ACC112 (cell line): ENCODE measurements around the gene PTPRN2.

Experiments
- H2AFZ ChIP-seq: fragments of 200-600 bp; sonication (generic); one replicate; pipeline ENCODE4 v1.6.0; 2017; ENCODE audit warnings: antibody characterized with exemption, low read length; ENCODE audit not compliant: unreplicated experiment
- H3K27ac ChIP-seq: fragments of 200-600 bp; sonication (generic); 2 replicates; pipeline ENCODE4 v1.5.1; 2014; ENCODE audit warnings: low read depth, mild to moderate bottlenecking, antibody characterized with exemption, low read length, moderate library complexity
- H3K27me3 ChIP-seq: fragments of 200-600 bp; sonication (generic); 2 replicates; pipeline ENCODE4 v1.6.1; 2014; ENCODE audit warnings: mild to moderate bottlenecking, antibody characterized with exemption, low read length, moderate library complexity, mixed read lengths; ENCODE audit not compliant: insufficient read depth
- H3K36me3 ChIP-seq: fragments of 200-600 bp; sonication (generic); 2 replicates; pipeline ENCODE4 v1.6.1; 2016; ENCODE audit warnings: mild to moderate bottlenecking, antibody characterized with exemption, low read length, moderate library complexity, mixed read lengths; ENCODE audit not compliant: insufficient read depth
- H3K4me1 ChIP-seq: fragments of 200-600 bp; sonication (generic); one replicate; pipeline ENCODE4 v1.6.1; 2016; ENCODE audit warnings: low read length, mixed read lengths; ENCODE audit not compliant: insufficient read depth, unreplicated experiment, control insufficient read depth
- H3K4me3 ChIP-seq: fragments of 200-600 bp; sonication (generic); 2 replicates; pipeline ENCODE4 v1.5.1; 2014; ENCODE audit warnings: mild to moderate bottlenecking, low read depth, low read length
- H3K79me2 ChIP-seq: fragments of 200-600 bp; sonication (generic); one replicate; pipeline ENCODE4 v1.6.0; 2016; ENCODE audit warnings: low read length; ENCODE audit not compliant: control insufficient read depth, unreplicated experiment, insufficient read depth

Gene PTPRN2

DNA sequence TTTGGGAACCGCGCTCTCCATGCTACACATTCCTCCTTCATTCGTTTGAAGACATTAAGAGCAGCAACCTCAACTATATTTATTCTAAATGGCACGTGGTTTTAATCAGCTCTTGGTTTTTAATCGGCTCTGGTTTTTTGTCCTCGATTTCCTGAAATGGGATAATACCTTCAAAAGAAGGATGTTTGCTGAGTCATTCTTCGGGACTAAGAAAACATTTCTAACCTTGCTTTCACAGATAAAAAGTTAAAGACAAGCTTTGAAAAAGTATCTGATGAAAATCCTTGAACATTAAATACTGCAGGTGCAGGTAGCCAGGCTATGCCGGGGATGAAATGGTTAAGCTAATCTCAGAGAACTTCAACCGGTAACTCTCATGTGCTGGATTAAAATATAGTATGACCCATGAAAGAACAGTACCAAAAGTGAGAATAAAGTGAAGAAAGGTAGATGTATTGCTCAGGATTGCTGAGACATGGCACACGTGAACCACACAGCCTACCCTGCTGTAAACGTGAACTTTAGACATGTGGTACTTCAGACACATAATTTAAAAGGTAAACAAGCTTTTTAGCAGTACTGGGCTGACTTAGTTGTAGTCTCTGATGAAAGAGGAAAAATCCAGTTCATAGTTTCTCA lies 89.1 kb downstream of the PTPRN2 start:
- H2AFZ ChIP-seq, result no peak overlapping the region
- no peaks in the 10 kb centered on the region for H3K79me2 ChIP-seq
- H3K4me3 ChIP-seq, result no peak overlapping the region
- H3K27me3 ChIP-seq, result peaks cover 16% of the 10 kb centered on the region; the same call in 1 of the 2 replicates
- H3K36me3 ChIP-seq, result no peaks in the 10 kb centered on the region
- H3K27ac ChIP-seq, result no peak overlapping the region
- H3K4me1 ChIP-seq, result no peaks in the 10 kb centered on the region

DNA sequence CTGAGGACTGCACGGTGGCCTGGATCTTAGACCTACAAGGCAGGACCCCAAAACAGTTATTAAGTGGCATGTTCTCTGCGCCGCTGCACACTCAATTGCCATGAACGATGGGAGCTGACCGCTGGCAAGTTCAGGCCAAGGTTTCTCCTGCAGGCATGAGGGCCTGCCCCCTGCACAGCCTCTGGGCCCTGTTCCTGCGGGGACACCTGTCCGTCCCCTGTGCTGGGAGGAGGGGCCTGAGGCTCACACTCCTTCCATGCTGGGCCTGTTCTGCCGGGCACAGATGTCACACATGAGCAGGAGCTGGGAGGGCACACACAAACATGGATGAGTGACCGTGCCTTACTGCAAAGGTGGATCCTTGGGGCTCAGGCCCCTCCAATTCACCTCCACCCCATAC lies 90.0 kb downstream of the PTPRN2 start:
- H2AFZ ChIP-seq, result no peak overlapping the region
- H3K27me3 ChIP-seq, result peaks cover 16% of the 10 kb centered on the region; the same call in 1 of the 2 replicates
- H3K4me3 ChIP-seq, result no peak overlapping the region
- no peaks in the 10 kb centered on the region for H3K4me1 ChIP-seq
- H3K27ac ChIP-seq, result no peak overlapping the region
- no peaks in the 10 kb centered on the region for H3K36me3 ChIP-seq
- no peaks in the 10 kb centered on the region for H3K79me2 ChIP-seq

DNA sequence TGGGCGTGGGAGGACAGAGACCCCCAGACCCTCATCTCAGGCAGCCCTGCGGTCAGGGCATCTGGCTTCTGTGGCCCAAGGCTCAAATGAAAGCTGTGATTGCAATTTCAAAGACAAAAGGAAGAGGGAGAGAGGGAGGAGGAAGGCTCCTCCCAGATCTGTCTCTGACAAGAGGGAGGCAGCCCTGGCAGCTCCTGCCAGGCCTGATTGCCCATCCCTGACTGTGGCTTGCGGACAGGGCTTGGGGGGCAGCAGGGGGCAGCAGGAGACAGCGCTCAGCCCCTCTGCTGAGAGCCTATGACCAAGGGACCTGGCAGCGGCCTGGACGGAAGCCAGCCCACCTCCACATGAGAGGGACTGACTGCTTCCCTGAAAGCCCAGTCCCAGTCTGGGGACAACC lies 91.8 kb downstream of the PTPRN2 start:
- H2AFZ ChIP-seq, result no peak overlapping the region
- no peaks in the 10 kb centered on the region for H3K36me3 ChIP-seq
- no peaks in the 10 kb centered on the region for H3K79me2 ChIP-seq
- H3K27me3 ChIP-seq, result peaks cover 4% of the 10 kb centered on the region; the same call in 1 of the 2 replicates
- peak overlapping the region; percentile 21; the same call in 1 of the 2 replicates for H3K4me3 ChIP-seq
- H3K4me1 ChIP-seq, result no peaks in the 10 kb centered on the region
- no peak overlapping the region for H3K27ac ChIP-seq

DNA sequence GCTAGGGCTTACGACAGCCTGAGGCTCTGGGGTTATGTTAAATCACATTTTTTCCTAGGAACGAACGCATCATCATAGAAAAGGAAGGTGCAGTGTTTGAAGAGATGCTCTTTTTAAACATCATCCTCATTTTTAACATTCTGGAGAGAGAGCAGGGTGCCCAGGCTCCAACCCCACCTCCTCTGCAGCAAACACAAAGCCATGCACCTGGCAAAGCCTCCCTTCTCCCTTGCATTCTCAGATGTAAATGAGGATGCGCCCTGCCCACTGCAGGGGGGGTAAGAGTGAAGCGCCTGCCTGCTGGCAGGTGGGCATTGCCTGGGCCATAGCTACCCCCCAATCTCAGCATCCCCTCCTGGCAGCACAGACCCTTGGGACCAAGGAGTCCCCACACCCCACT lies 92.4 kb downstream of the PTPRN2 start:
- Histone ChIP-seq H3K79me2 (no peaks in the 10 kb centered on the region), H2AFZ (no peak overlapping the region), H3K36me3 (no peaks in the 10 kb centered on the region), H3K4me1 (no peaks in the 10 kb centered on the region), H3K27me3 (no peaks in the 10 kb centered on the region), H3K4me3 (peak overlapping the region; percentile 21; the same call in 1 of the 2 replicates), H3K27ac (no peak overlapping the region)

DNA sequence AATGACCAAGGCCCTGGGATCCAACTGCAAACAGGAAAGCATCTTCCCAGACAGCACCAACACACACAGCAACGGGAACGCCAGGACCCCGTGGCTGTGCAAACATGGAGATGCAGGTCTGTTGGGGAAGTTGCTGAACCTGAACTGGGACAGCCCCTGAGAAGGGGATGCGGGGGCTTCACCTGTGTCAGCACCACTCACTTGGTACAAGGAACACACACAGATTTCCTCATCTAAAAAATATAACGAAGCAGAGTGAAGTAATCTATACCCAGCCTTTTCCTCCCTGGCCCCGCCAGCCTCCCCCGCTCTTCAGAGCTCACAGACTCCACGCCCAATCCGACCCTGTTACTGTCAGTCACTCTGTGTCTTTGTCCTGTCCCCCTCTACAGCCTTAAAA lies 93.0 kb downstream of the PTPRN2 start:
- no peak overlapping the region for H3K4me3 ChIP-seq
- no peaks in the 10 kb centered on the region for H3K36me3 ChIP-seq
- no peaks in the 10 kb centered on the region for H3K27me3 ChIP-seq
- no peaks in the 10 kb centered on the region for H3K4me1 ChIP-seq
- no peak overlapping the region for H3K27ac ChIP-seq
- no peak overlapping the region for H2AFZ ChIP-seq
- no peaks in the 10 kb centered on the region for H3K79me2 ChIP-seq

DNA sequence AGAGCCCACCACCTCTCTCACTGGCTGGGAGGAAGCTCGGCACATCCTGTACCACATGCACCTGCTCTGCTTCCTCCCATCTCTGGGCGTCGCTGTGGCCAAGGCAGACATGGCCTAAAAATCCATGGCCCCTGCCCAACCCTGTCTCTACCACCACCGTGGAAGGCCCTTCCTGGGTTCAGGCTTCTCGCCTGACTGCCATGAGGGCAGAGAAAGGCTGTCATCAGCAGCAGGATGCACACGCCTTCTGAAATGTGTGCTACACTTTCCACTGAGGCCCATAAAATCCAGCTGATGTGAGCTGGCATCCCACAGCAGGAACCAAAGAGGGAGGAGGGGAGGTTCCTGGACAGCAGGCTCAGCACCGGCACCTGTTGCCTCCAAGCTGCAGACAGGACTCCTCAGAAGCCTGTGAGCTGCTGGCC lies 93.4 kb downstream of the PTPRN2 start:
- no peaks in the 10 kb centered on the region for H3K27me3 ChIP-seq
- H2AFZ ChIP-seq, result no peak overlapping the region
- no peaks in the 10 kb centered on the region for H3K36me3 ChIP-seq
- no peak overlapping the region for H3K4me3 ChIP-seq
- no peaks in the 10 kb centered on the region for H3K79me2 ChIP-seq
- no peaks in the 10 kb centered on the region for H3K4me1 ChIP-seq
- no peak overlapping the region for H3K27ac ChIP-seq

DNA sequence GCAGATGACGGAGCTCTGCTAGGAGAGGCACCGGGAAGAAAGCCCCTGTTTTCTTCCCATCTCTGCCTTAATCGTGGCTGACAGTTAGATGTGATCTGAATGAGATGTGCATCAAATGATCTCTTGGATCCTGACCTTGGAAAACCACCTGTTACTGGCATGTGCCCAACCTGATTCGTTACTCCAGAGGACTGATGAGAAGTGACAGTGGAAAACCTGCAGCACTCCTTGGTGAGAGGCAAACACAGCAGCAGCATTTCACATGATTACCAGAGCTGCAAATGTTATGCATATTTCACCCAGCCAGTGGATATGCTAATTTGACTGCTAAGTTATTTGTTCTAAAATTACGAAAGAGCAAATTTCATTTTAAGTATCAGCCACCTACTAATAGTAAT lies 95.3 kb downstream of the PTPRN2 start:
- no peak overlapping the region for H3K27ac ChIP-seq
- no peak overlapping the region for H2AFZ ChIP-seq
- H3K36me3 ChIP-seq, result no peaks in the 10 kb centered on the region
- no peaks in the 10 kb centered on the region for H3K79me2 ChIP-seq
- H3K27me3 ChIP-seq, result no peaks in the 10 kb centered on the region
- no peak overlapping the region for H3K4me3 ChIP-seq
- H3K4me1 ChIP-seq, result no peaks in the 10 kb centered on the region

DNA sequence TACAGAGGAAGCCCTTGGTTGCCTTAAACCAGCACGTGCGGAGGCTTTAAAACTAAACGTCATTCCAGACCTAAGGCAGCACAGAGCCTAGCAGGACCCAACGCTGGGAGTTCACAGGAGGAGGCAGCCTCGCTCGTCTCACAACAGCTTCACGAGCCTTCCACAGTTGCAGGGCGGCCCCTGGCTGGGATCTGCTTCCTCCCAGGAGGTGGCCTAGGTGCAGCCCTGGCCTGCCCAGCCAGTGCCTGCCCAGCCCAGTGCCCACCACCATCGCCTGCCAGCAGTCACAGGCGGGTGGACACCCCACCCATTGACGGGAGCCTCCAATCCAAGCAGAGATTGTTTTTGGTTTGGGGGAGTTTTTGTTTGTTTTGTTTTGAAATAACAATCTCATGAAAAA lies 96.5 kb downstream of the PTPRN2 start:
- Histone ChIP-seq H3K4me3 (no peak overlapping the region), H2AFZ (no peak overlapping the region), H3K27ac (no peak overlapping the region), H3K4me1 (no peaks in the 10 kb centered on the region), H3K27me3 (peaks cover 6% of the 10 kb centered on the region; the same call in 1 of the 2 replicates), H3K79me2 (no peaks in the 10 kb centered on the region), H3K36me3 (no peaks in the 10 kb centered on the region)

DNA sequence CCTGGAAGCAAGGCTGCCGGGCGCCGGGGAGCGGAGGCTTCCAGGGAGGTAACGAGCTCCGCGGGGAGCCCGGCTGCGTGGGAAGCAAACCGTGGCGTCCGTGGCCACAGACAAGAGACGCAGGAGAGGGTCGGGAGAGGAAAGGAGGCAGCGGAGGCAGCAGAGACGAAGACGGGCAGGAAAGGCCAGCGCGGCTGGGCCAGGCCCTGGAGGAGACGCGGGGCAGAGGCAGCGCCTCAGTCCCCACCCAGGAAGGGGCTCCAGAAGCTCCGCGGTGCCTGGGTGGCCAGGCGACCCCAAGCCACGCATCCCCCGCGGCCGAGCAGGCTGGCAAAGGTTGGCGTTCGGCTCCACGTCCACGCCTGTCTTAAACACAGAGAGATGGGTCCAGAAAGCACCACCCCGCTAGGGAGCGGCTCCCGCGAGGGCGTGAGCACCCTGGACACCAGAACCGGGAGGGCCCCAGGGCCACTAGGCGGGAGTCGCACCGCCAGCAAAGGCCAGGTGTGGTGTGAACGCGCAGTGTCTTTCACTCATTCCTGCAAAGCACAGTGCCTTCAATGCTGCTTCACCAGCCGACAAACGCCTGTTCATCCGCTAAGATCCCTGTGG lies 97.3 kb downstream of the PTPRN2 start:
- Histone ChIP-seq H3K79me2 (no peaks in the 10 kb centered on the region), H3K4me3 (no peak overlapping the region), H3K36me3 (no peaks in the 10 kb centered on the region), H3K27me3 (peaks cover 6% of the 10 kb centered on the region; the same call in 1 of the 2 replicates), H2AFZ (no peak overlapping the region), H3K27ac (no peak overlapping the region), H3K4me1 (no peaks in the 10 kb centered on the region)

DNA sequence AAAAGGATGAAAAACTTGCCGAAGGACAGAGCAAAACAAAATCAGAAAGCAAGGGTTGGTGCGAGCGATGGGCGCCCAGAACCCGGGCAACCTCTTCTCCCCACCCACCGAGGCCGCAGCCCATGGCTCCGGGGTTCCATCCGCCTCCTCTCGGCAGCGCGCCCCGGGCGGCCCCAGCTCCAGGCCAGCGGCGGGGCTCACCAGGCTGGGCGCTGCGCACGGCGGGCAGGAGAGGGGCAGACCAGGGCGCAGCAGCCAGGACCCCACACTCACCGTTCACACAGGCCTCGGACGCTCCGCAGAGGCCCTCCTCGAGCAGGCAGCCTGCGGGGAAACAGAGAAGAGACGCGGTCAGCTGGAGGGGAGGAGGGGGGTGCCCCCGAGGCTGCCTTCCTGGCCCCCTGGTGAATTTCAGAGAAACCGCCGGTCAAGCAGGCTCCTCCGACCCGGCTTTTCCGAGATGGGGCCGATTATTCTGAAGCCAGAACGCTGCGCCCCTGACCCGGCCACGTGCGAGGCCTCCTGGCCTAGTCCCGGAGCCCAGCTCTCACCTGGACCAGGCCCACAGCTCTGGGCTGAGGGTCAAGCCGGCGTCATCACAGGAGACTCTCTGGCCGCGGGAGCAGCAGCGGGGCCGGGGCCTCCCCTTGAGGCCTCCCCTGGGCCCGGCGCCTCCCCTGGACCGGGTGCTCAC lies 98.0 kb downstream of the PTPRN2 start:
- H3K36me3 ChIP-seq, result no peaks in the 10 kb centered on the region
- H3K4me1 ChIP-seq, result no peaks in the 10 kb centered on the region
- H2AFZ ChIP-seq, result no peak overlapping the region
- H3K27me3 ChIP-seq, result peaks cover 6% of the 10 kb centered on the region; the same call in 1 of the 2 replicates
- H3K79me2 ChIP-seq, result no peaks in the 10 kb centered on the region
- no peak overlapping the region for H3K4me3 ChIP-seq
- no peak overlapping the region for H3K27ac ChIP-seq
